ENCODE data around the gene KLF13.

The KLF13 gene

GRCh38 chr15:31317421-31318327, 9.0 kb upstream of the KLF13 start:
- no peak for DNase-seq

- no peak for DNase-seq
Observed at GRCh38 chr15:31318429-31318828, 8.2 kb upstream of the KLF13 start.

GRCh38 chr15:31320022-31320421, 6.6 kb upstream of the KLF13 start:
- DNase-seq = no peak

GRCh38 chr15:31321418-31321817, 5.2 kb upstream of the KLF13 start:
- no peak for DNase-seq

GRCh38 chr15:31322504-31322903, 4.1 kb upstream of the KLF13 start:
- DNase-seq = no peak

GRCh38 chr15:31323627-31324026, 3.0 kb upstream of the KLF13 start:
- no peak for DNase-seq

GRCh38 chr15:31324186-31324585, 2.4 kb upstream of the KLF13 start:
- no peak for DNase-seq

GRCh38 chr15:31324806-31325594, 1.6 kb upstream of the KLF13 start:
- no peak for DNase-seq

GRCh38 chr15:31325595-31326155, 960 bp upstream of the KLF13 start:
- DNase-seq = no peak

- DNase-seq = no peak
Observed at GRCh38 chr15:31326875-31327668, 437 bp downstream of the KLF13 start.

GRCh38 chr15:31327669-31328427, 1.2 kb downstream of the KLF13 start:
- no peak for DNase-seq

- DNase-seq = no peak
Observed at GRCh38 chr15:31328428-31328968, 1.9 kb downstream of the KLF13 start.

GRCh38 chr15:31328969-31329639, 2.5 kb downstream of the KLF13 start:
- DNase-seq = peak; percentile 22

GRCh38 chr15:31329640-31330010, 3.0 kb downstream of the KLF13 start:
- DNase-seq = no peak

GRCh38 chr15:31330111-31330785, 3.6 kb downstream of the KLF13 start:
- DNase-seq = no peak

GRCh38 chr15:31330836-31331235, 4.2 kb downstream of the KLF13 start:
- DNase-seq = no peak

GRCh38 chr15:31331389-31331788, 4.8 kb downstream of the KLF13 start:
- no peak for DNase-seq

GRCh38 chr15:31332020-31332680, 5.5 kb downstream of the KLF13 start:
- DNase-seq = no peak

- no peak for DNase-seq
Observed at GRCh38 chr15:31332681-31333071, 6.0 kb downstream of the KLF13 start.

GRCh38 chr15:31333119-31333518, 6.5 kb downstream of the KLF13 start:
- DNase-seq = no peak

All from DMS79 (cell line).